Uterus (tissue), 4 donors: Measurements from ENCODE around the gene ABAT. TPM values are rescaled to one million over a fixed set of nuclear protein-coding genes. Genes with fewer than 3 reads are reported as not detected.

Experiments used
- DNase-seq, 2 donors: peaks; one replicate each; pipeline ENCODE4 v3.0.0-alpha.2; 2019 to 2020
- H3K27ac ChIP-seq, 2 donors: fragments of 200-600 bp; sonication (generic); 1 replicate in 1 of 2; 2 replicates in 1 of 2; pipeline ENCODE4 v1.5.1; 2016 to 2018
- H3K27me3 ChIP-seq, 2 donors: fragments of 200-600 bp; sonication (generic); one replicate each; pipeline ENCODE4 v1.5.1; 2018 to 2019; ENCODE audit warnings: control low read depth in 1 of 2
- H3K36me3 ChIP-seq, 2 donors: fragments of 200-600 bp; sonication (generic); one replicate each; pipeline ENCODE4 v1.5.1; 2019; ENCODE audit warnings: control low read depth in 1 of 2
- H3K4me1 ChIP-seq, 2 donors: fragments of 200-600 bp; sonication (generic); one replicate each; pipeline ENCODE4 v1.5.1; 2018 to 2019; ENCODE audit warnings: control low read depth in 1 of 2
- H3K4me3 ChIP-seq, 2 donors: fragments of 200-600 bp; sonication (generic); 1 replicate in 1 of 2; 2 replicates in 1 of 2; pipeline ENCODE4 v1.5.1; 2018 to 2019; ENCODE audit warnings: mild to moderate bottlenecking in 1 of 2
- H3K9me3 ChIP-seq, 2 donors: fragments of 200-600 bp; sonication (generic); one replicate each; pipeline ENCODE4 v1.5.1; 2019; ENCODE audit warnings: control low read depth in 1 of 2
- POLR2A ChIP-seq, 2 donors: fragments of 450-650 bp; IDR thresholded peaks; one replicate each; pipeline ENCODE4 v1.6.1; 2016; ENCODE audit warnings: antibody characterized with exemption in 2 of 2, mild to moderate bottlenecking in 1 of 2, moderate library complexity in 1 of 2
- intact Hi-C: fragments of 100-400 bp; cut with DNase I; formaldehyde crosslinking; loops from one replicate; pipeline ENCODE4 v1.15.1; 2023; ENCODE audit warnings: low total_unique reads
- total RNA-seq, 4 donors: library from RNA; depleted of rRNA in 3 of 4; stranded (reverse); fragments of >200 nt in 3 of 4; gene quantifications; one replicate each; pipeline versions ENCODE4 v1.1.0 to v1.2.4, GENCODE V29; 2014 to 2023
- TF ChIP-seq, protein P1 (sequence below), 4 experiments: fragments of 200-600 bp in 2 of 4; fragments of 450-650 bp in 2 of 4; sonication (generic) in 2 of 4; IDR thresholded peaks; one replicate each; pipeline ENCODE4 v1.5.1; 2016 to 2019; ENCODE audit warnings: antibody characterized with exemption in 4 of 4, mild to moderate bottlenecking in 2 of 4, moderate library complexity in 1 of 4
- donor health status: DM: yes; HTN: yes; CAD: no.

ABAT gene
- 10 to 100 TPM in 1 of 4 donors, 1 to 10 TPM in 3; 1.0 to 11.0 (median 6.7) TPM for total RNA-seq

DNA sequence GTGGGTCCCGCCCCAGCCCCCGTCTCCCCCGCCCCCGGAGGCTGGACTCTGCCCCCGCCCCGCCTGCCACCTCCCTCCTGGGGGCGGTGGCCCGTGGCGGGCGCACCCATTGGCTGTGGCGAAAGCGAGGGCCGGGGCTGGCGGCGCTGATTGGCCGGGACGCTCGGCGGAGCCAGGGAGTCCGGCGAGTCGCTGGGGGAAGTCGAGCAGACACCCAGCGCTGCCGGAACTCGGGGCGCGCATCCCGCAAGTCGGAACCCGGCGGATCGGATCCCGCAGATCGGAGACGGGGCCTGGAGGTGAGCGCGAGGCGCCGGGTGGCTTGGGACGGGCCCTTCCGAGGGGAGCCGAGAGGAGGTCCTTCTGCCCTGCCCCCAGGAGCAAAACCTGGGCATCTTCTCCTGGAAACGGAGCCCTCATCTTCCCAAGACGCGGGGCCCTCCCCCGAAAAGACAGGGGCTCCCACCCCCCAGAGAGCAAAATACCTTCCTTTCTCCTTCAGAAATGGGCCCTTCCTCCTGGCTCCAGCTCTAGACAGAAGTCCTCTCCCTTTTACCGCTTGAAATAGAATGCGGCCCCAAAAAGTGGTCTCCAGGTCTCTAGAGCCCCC lies at the start of gene ABAT:
ABAT (plus strand) TSS at position 205 of the 610 bp plus-strand sequence. CDS start 61,123 bp downstream, outside the sequence.
- peak within 1 kb of the TSS; percentile 19 to 58 for H3K27ac ChIP-seq
- TF ChIP-seq POLR2A (IDR thresholded peaks at IDR 0.05): peak; percentile 26 to 37
- TF ChIP-seq, protein P1, sequence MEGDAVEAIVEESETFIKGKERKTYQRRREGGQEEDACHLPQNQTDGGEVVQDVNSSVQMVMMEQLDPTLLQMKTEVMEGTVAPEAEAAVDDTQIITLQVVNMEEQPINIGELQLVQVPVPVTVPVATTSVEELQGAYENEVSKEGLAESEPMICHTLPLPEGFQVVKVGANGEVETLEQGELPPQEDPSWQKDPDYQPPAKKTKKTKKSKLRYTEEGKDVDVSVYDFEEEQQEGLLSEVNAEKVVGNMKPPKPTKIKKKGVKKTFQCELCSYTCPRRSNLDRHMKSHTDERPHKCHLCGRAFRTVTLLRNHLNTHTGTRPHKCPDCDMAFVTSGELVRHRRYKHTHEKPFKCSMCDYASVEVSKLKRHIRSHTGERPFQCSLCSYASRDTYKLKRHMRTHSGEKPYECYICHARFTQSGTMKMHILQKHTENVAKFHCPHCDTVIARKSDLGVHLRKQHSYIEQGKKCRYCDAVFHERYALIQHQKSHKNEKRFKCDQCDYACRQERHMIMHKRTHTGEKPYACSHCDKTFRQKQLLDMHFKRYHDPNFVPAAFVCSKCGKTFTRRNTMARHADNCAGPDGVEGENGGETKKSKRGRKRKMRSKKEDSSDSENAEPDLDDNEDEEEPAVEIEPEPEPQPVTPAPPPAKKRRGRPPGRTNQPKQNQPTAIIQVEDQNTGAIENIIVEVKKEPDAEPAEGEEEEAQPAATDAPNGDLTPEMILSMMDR (IDR thresholded peaks at IDR 0.05): no peak
- H3K4me1 ChIP-seq: no peaks in the 10 kb centered on the region
- H3K36me3 ChIP-seq: no peaks in the 10 kb centered on the region
- peak within 1 kb of the TSS; percentile 52 to 68 for H3K4me3 ChIP-seq
- DNase-seq: peak; percentile 81 to 88
- no peaks in the 10 kb centered on the region for H3K27me3 ChIP-seq
- no peaks in the 10 kb centered on the region for H3K9me3 ChIP-seq
- intact Hi-C loops: no loop called here

DNA sequence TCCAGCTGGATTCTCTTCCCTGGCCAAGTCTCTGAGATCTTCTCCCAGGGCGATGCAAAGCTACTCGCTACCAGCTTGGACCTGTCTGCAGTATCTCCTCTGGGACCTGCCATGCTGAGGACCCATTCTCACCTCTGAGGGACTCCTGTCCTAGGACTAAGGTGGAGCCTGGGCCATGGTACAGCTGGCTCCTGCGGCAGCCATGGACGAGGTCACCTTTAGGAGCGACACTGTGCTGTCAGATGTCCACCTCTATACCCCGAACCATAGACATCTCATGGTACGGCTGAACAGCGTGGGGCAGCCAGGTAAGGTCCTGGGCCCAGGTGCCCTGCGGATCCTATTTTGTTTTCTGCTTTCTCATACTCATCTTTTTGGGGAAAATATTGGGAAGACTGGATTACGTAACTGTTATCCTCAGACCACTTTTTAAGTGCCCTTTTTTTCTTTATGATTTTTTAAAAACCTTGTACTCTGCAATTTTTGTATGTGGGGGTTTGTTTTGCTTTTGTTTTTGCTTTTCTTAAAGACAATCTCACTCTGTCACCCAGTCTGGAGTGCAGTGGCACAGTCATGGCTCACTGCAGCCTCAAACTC lies 48.8 kb upstream of the ABAT start:
- no peak overlapping the region for H3K4me3 ChIP-seq
- no peaks in the 10 kb centered on the region for H3K9me3 ChIP-seq
- H3K4me1 ChIP-seq: no peaks in the 10 kb centered on the region
- no peak for DNase-seq
- no peak overlapping the region for H3K27ac ChIP-seq
- H3K36me3 ChIP-seq: no peaks in the 10 kb centered on the region
- H3K27me3 ChIP-seq: no peaks in the 10 kb centered on the region
- intact Hi-C loops: no loop called here
- TF ChIP-seq POLR2A (IDR thresholded peaks at IDR 0.05): no peak
- TF ChIP-seq, protein P1 (IDR thresholded peaks at IDR 0.05): no peak

DNA sequence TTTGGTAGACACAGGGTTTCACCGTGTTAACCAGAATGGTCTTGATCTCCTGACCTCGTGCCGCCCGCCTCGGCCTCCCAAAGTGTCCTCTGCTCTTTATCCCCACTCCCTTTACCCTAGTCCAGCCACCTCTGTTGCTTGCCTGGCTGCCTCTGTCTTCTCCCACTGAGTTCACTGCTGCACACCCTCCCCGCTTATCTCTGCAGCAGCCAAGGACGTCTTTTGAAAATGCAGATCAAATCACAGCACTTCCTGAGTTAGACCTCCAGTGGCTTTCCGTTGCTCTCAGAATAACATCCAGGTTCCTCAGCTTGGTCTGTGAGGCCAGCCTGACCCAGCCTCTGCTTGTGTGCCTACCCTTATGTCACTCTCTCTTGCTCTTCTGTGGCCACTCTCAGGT lies 47.5 kb upstream of the ABAT start:
- Histone ChIP-seq H3K4me3 (no peak overlapping the region), H3K9me3 (no peaks in the 10 kb centered on the region), H3K4me1 (no peaks in the 10 kb centered on the region), H3K36me3 (no peaks in the 10 kb centered on the region), H3K27me3 (no peaks in the 10 kb centered on the region), H3K27ac (no peak overlapping the region)
- TF ChIP-seq, protein P1 (IDR thresholded peaks at IDR 0.05): no peak
- no peak for TF ChIP-seq POLR2A (IDR thresholded peaks at IDR 0.05)
- no peak for DNase-seq
- intact Hi-C loops: no loop called here

DNA sequence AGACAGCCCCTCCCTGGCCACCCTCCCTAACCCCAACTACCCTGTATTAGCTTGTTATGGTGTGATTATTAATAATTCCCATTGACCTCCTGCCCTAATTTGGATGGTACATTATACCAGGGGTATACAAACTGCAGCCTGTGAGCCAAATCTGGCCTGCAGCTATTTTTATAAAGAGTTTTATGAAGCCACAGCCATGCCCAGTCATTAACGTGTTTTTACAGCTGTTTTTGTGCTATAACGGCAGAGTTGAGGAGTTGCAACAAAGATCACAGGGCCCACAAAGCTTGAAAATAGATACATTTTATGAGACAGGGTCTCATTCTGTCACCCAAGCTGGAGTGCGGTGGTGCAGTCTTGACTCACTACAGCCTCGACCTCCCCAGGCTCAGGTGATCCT lies 47.0 kb upstream of the ABAT start:
- Histone ChIP-seq H3K4me3 (no peak overlapping the region), H3K36me3 (no peaks in the 10 kb centered on the region), H3K4me1 (no peaks in the 10 kb centered on the region), H3K27ac (no peak overlapping the region), H3K9me3 (no peaks in the 10 kb centered on the region), H3K27me3 (no peaks in the 10 kb centered on the region)
- TF ChIP-seq POLR2A (IDR thresholded peaks at IDR 0.05): no peak
- TF ChIP-seq, protein P1 (IDR thresholded peaks at IDR 0.05): no peak
- no peak for DNase-seq
- intact Hi-C loops: no loop called here

DNA sequence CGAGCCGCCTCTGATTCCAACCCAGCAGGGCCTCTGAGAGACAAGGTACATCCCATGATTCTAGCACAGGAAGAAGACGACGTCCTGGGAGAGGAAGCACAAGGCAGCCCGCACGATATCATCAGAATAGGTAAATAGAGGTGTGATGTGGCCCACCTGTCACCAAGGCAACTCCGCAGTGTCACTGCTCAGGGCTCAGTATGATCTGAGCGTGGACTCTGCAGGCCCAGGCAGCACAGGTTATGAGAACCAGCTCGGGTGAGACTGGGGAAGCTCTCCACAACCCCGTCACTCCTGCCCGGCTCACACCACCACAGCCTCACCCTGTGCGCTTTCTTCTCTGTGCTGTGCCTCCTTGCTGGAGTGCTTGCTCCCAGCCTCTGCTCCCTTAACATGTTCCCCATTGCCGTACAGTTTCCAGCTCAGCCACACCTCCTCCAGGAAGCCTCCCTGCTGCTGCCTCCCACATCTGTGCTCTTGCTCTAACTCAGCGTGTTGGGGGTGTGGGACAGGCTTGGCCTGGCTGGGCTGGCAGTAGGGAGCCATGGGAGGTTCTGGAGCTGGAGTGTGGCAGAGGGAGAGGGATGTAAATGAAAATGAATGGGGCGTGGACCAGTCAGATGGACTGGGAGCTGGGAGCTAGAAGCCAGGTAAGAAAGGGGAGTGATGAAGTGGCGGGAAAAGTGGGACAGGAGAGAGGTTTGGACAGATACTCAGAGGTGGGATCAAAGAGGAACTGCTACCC lies 45.3 kb upstream of the ABAT start:
- Histone ChIP-seq H3K4me1 (no peaks in the 10 kb centered on the region), H3K4me3 (no peak overlapping the region), H3K36me3 (no peaks in the 10 kb centered on the region), H3K9me3 (no peaks in the 10 kb centered on the region), H3K27ac (no peak overlapping the region), H3K27me3 (no peaks in the 10 kb centered on the region)
- TF ChIP-seq POLR2A (IDR thresholded peaks at IDR 0.05): no peak
- TF ChIP-seq, protein P1 (IDR thresholded peaks at IDR 0.05): no peak
- DNase-seq: no peak
- intact Hi-C loops: no loop called here
